HepG2 (cell line): ENCODE measurements around the gene ST6GALNAC2. TPM values are rescaled to one million over a fixed set of nuclear protein-coding genes. Genes with fewer than 3 reads are reported as not detected.

Source experiments
- CBFB ChIP-seq: sonication (generic); formaldehyde crosslinking; IDR thresholded peaks from 2 replicates; pipeline ENCODE4 v1.4.0; 2020; ENCODE audit warnings: missing genetic modification reagents
- CHD4 ChIP-seq: fragments of 200-600 bp; sonication (generic); IDR thresholded peaks from 2 replicates; pipeline ENCODE4 v1.7.0; 2017; ENCODE audit warnings: mild to moderate bottlenecking, low read length, borderline replicate concordance
- ERF ChIP-seq: IDR thresholded peaks from 2 replicates; pipeline ENCODE4 v1.6.1; 2018; ENCODE audit warnings: missing biosample characterization, missing genetic modification reagents
- HCFC1 ChIP-seq: fragments of 150-350 bp; IDR thresholded peaks from 2 replicates; pipeline ENCODE4 v1.6.1; 2014; ENCODE audit warnings: low read depth, low read length
- HOXA7 ChIP-seq: sonication (generic); formaldehyde crosslinking; IDR thresholded peaks from 2 replicates; pipeline ENCODE4 v1.8.1; 2022; ENCODE audit warnings: mild to moderate bottlenecking, missing genetic modification reagents, moderate library complexity
- IRF2 ChIP-seq: IDR thresholded peaks from 2 replicates; pipeline ENCODE4 v1.6.1; 2018; ENCODE audit warnings: missing genetic modification reagents, missing compliant biosample characterization
- KDM2A ChIP-seq: sonication (generic); formaldehyde crosslinking; IDR thresholded peaks from 2 replicates; pipeline ENCODE4 v1.4.0; 2020; ENCODE audit warnings: low read depth, missing genetic modification reagents, borderline replicate concordance
- MEF2D ChIP-seq: sonication (generic); formaldehyde crosslinking; IDR thresholded peaks from 2 replicates; pipeline ENCODE4 v1.5.1; 2020; ENCODE audit warnings: mild to moderate bottlenecking, missing genetic modification reagents
- MIER3 ChIP-seq: IDR thresholded peaks from 2 replicates; pipeline ENCODE4 v1.6.1; 2016; ENCODE audit warnings: missing compliant biosample characterization, borderline replicate concordance
- MTF2 ChIP-seq: sonication (generic); formaldehyde crosslinking; IDR thresholded peaks from 2 replicates; pipeline ENCODE4 v1.5.0; 2020; ENCODE audit warnings: missing genetic modification reagents, borderline replicate concordance
- NFKBIZ ChIP-seq: IDR thresholded peaks from 2 replicates; pipeline ENCODE4 v1.6.1; 2018; ENCODE audit warnings: missing genetic modification reagents, missing compliant biosample characterization
- RARA ChIP-seq: IDR thresholded peaks from 2 replicates; pipeline ENCODE4 v1.6.1; 2016; ENCODE audit warnings: missing genetic modification reagents, missing compliant biosample characterization
- SMAD3 ChIP-seq: sonication (generic); formaldehyde crosslinking; IDR thresholded peaks from 2 replicates; pipeline ENCODE4 v1.4.0; 2020; ENCODE audit warnings: missing genetic modification reagents
- SP1 ChIP-seq, 2 experiments: fragments of 450-650 bp in 1 of 2; sonication (generic) in 1 of 2; formaldehyde crosslinking in 1 of 2; IDR thresholded peaks; 2 replicates each; pipeline versions ENCODE4 v1.4.0 to v1.6.1; 2016 to 2020; ENCODE audit warnings: missing genetic modification reagents in 1 of 2
- SP2 ChIP-seq: sonication (generic); formaldehyde crosslinking; IDR thresholded peaks from 2 replicates; pipeline ENCODE4 v1.5.1; 2020; ENCODE audit warnings: mild to moderate bottlenecking, missing genetic modification reagents
- TAF15 ChIP-seq: fragments of 200-400 bp; formaldehyde crosslinking; IDR thresholded peaks from one replicate; pipeline ENCODE4 v1.6.1; 2018; ENCODE audit warnings: mild to moderate bottlenecking, low read depth, low read length; ENCODE audit not compliant: poor library complexity, severe bottlenecking
- U2AF1 ChIP-seq: fragments of 200-400 bp; formaldehyde crosslinking; optimal IDR thresholded peaks from 2 replicates; pipeline ENCODE3; 2017; ENCODE audit warnings: mild to moderate bottlenecking, low read depth, low read length
- ZFYVE20 ChIP-seq: sonication (generic); formaldehyde crosslinking; IDR thresholded peaks from 2 replicates; pipeline ENCODE4 v1.8.0; 2023; ENCODE audit warnings: low read depth, mild to moderate bottlenecking, moderate library complexity, missing genetic modification reagents, borderline replicate concordance
- ZNF251 ChIP-seq: sonication (generic); formaldehyde crosslinking; IDR thresholded peaks from 2 replicates; pipeline ENCODE4 v1.9.0; 2021; ENCODE audit warnings: mild to moderate bottlenecking, missing genetic modification reagents
- ZNF577 ChIP-seq: sonication (generic); formaldehyde crosslinking; IDR thresholded peaks from 2 replicates; pipeline ENCODE4 v1.4.0; 2020; ENCODE audit warnings: mild to moderate bottlenecking, low read depth, missing genetic modification reagents, borderline replicate concordance
- ZNF615 ChIP-seq: sonication (generic); formaldehyde crosslinking; IDR thresholded peaks from 2 replicates; pipeline ENCODE4 v1.5.0; 2020; ENCODE audit warnings: mild to moderate bottlenecking, missing genetic modification reagents, borderline replicate concordance
- ZNF841 ChIP-seq: sonication (generic); formaldehyde crosslinking; IDR thresholded peaks from 2 replicates; pipeline ENCODE4 v1.8.1; 2023; ENCODE audit warnings: missing genetic modification reagents, borderline replicate concordance
- ZSCAN20 ChIP-seq: sonication (generic); formaldehyde crosslinking; IDR thresholded peaks from 2 replicates; pipeline ENCODE4 v1.4.0; 2020; ENCODE audit warnings: missing genetic modification reagents, mild to moderate bottlenecking, borderline replicate concordance
- polyA plus RNA-seq, 8 experiments: library from polyadenylated mRNA; depleted of rRNA in 3 of 8; stranded (reverse) in 7 of 8; unstranded in 1 of 8; fragments of >200 nt; fragmentation: Illumina TruSeq in 4 of 8; extraction: Trizol in 4 of 8; gene quantifications; 2 replicates each; pipeline versions ENCODE4 v1.2.1 to v1.2.3, GENCODE V29; 2011 to 2016; ENCODE audit warnings: low read depth in 4 of 8, missing spikeins in 1 of 8, mixed read lengths in 1 of 8; ENCODE audit not compliant: insufficient read depth in 1 of 8
- total RNA-seq, 5 experiments: library from RNA; depleted of rRNA; stranded (reverse); fragments of >200 nt; fragmentation: Illumina TruSeq; extraction: Trizol; gene quantifications; 2 replicates each; pipeline ENCODE4 v1.2.3, GENCODE V29; 2016; ENCODE audit warnings: low read depth in 1 of 5
- TF ChIP-seq, protein P1 (sequence below): sonication (generic); formaldehyde crosslinking; IDR thresholded peaks from 2 replicates; pipeline ENCODE4 v1.8.0; 2022; ENCODE audit warnings: mild to moderate bottlenecking, missing genetic modification reagents, moderate library complexity
- TF ChIP-seq, protein P2 (sequence below): sonication (generic); formaldehyde crosslinking; IDR thresholded peaks from 2 replicates; pipeline ENCODE4 v1.4.0; 2020; ENCODE audit warnings: mild to moderate bottlenecking, missing genetic modification reagents, borderline replicate concordance
- TF ChIP-seq, protein P3 (sequence below): sonication (generic); formaldehyde crosslinking; IDR thresholded peaks from 2 replicates; pipeline ENCODE4 v1.8.1; 2023; ENCODE audit warnings: mild to moderate bottlenecking, moderate library complexity, missing genetic modification reagents

The ST6GALNAC2 gene
- total and polyA plus RNA-seq, 2 of the 13 experiments (the other 11 are each of a cell fraction or from before 2014, with no cell fraction given) = 0.12 to 0.49 TPM

DNA sequence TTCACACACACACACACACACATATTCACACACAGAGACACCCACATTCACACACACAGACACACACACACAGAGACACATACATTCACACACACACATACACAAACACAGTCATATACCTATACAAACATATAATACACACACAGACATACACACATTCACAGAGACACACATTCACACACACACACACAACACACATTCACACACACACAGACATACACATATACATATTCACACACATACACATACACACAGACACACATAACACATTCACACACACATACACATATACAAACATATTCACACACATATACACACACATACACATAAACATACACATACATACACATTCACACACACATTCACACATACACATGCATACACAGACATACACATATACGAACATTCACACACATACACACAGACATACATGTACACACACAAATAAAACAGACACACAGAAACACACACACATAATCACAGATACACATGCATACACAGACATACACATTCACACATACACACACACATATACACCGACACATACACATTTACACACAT lies 37.9 kb downstream of the ST6GALNAC2 start (continued):
- TF ChIP-seq, protein P1, sequence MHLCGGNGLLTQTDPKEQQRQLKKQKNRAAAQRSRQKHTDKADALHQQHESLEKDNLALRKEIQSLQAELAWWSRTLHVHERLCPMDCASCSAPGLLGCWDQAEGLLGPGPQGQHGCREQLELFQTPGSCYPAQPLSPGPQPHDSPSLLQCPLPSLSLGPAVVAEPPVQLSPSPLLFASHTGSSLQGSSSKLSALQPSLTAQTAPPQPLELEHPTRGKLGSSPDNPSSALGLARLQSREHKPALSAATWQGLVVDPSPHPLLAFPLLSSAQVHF (CRISPR knock-in tag) = no peak; the same call in 1 of the 2 replicates
- TF ChIP-seq CBFB = no peak
- TF ChIP-seq ZSCAN20 (CRISPR knock-in tag) = no peak
- TF ChIP-seq SP1 (IDR thresholded peaks at IDR 0.05) = peak; percentile 84; the same call in 1 of the 2 replicates
- no peak for TF ChIP-seq SP1 (CRISPR knock-in tag; IDR thresholded peaks at IDR 0.05)
- no peak for TF ChIP-seq HCFC1
- TF ChIP-seq KDM2A = no peak
- TF ChIP-seq MEF2D (CRISPR knock-in tag) = no peak
- TF ChIP-seq ERF (CRISPR knock-in tag) = no peak
- TF ChIP-seq RARA (CRISPR knock-in tag) = no peak
- TF ChIP-seq, protein P2, sequence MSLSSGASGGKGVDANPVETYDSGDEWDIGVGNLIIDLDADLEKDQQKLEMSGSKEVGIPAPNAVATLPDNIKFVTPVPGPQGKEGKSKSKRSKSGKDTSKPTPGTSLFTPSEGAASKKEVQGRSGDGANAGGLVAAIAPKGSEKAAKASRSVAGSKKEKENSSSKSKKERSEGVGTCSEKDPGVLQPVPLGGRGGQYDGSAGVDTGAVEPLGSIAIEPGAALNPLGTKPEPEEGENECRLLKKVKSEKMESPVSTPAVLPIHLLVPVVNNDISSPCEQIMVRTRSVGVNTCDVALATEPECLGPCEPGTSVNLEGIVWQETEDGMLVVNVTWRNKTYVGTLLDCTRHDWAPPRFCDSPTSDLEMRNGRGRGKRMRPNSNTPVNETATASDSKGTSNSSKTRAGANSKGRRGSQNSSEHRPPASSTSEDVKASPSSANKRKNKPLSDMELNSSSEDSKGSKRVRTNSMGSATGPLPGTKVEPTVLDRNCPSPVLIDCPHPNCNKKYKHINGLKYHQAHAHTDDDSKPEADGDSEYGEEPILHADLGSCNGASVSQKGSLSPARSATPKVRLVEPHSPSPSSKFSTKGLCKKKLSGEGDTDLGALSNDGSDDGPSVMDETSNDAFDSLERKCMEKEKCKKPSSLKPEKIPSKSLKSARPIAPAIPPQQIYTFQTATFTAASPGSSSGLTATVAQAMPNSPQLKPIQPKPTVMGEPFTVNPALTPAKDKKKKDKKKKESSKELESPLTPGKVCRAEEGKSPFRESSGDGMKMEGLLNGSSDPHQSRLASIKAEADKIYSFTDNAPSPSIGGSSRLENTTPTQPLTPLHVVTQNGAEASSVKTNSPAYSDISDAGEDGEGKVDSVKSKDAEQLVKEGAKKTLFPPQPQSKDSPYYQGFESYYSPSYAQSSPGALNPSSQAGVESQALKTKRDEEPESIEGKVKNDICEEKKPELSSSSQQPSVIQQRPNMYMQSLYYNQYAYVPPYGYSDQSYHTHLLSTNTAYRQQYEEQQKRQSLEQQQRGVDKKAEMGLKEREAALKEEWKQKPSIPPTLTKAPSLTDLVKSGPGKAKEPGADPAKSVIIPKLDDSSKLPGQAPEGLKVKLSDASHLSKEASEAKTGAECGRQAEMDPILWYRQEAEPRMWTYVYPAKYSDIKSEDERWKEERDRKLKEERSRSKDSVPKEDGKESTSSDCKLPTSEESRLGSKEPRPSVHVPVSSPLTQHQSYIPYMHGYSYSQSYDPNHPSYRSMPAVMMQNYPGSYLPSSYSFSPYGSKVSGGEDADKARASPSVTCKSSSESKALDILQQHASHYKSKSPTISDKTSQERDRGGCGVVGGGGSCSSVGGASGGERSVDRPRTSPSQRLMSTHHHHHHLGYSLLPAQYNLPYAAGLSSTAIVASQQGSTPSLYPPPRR (CRISPR knock-in tag) = no peak
- peak; percentile 42; the same call in 1 of the 2 replicates for TF ChIP-seq CHD4
- TF ChIP-seq MTF2 (CRISPR knock-in tag) = no peak
- no peak for TF ChIP-seq NFKBIZ (CRISPR knock-in tag)
- TF ChIP-seq, protein P3, sequence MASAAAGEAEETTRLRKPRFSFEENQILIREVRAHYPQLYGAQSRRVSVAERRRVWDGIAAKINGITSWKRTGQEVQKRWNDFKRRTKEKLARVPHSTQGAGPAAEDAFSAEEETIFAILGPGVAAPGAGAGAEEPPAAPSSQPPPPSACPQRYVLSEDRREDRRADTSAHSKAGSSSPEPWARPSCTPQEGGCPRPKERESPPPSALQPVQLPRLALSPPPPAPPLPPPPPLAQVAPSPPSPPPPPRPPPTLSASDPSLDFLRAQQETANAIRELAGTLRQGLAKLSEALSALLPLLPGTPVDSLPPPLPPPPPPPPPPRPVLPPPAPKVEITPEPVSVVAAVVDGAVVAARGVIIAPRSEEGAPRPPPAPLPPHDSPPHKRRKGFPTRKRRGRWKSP = no peak
- no peak for TF ChIP-seq ZNF615
- TF ChIP-seq MIER3 (CRISPR knock-in tag) = no peak
- TF ChIP-seq ZNF251 (CRISPR knock-in tag) = no peak
- TF ChIP-seq SP2 = no peak
- no peak for TF ChIP-seq TAF15
- TF ChIP-seq SMAD3 (CRISPR knock-in tag) = no peak
- TF ChIP-seq ZNF841 (CRISPR knock-in tag) = peak; percentile 44; the same call in 1 of the 2 replicates
- no peak for TF ChIP-seq U2AF1
- TF ChIP-seq ZFYVE20 (CRISPR knock-in tag) = no peak
- TF ChIP-seq HOXA7 (CRISPR knock-in tag) = peak; percentile 84; the same call in 1 of the 2 replicates
- no peak for TF ChIP-seq ZNF577 (CRISPR knock-in tag)
- TF ChIP-seq IRF2 (CRISPR knock-in tag) = no peak
